Lung (tissue), 16 donors: ENCODE data around the gene F9. TPM values are rescaled to one million over a fixed set of nuclear protein-coding genes. Genes with fewer than 3 reads are reported as not detected.

Experiments
- ATAC-seq: fragments of 200-7000 bp; cut with Tn5 transposase; one replicate; pipeline ENCODE4 v1.9.1; 2020; ENCODE audit warnings: moderate number of reproducible peaks; ENCODE audit not compliant: insufficient read depth, low FRiP score
- DNase-seq, 3 donors: peaks; one replicate each; pipeline ENCODE4 v3.0.0-alpha.2; 2013 to 2017
- H3K27ac ChIP-seq, 2 donors: one replicate each; pipeline ENCODE4 v1.5.1; 2013; ENCODE audit warnings: mild to moderate bottlenecking in 2 of 2, moderate library complexity in 2 of 2, control low read depth in 1 of 2, inconsistent platforms in 1 of 2, low read depth in 1 of 2, low read length in 1 of 2
- H3K27me3 ChIP-seq, 3 donors: one replicate each; pipeline ENCODE4 v1.5.1; 2013; ENCODE audit warnings: low read length in 2 of 3; ENCODE audit not compliant: control insufficient read depth in 3 of 3, insufficient read depth in 3 of 3
- H3K36me3 ChIP-seq, 4 donors: one replicate each; pipeline ENCODE4 v1.5.1; 2013; ENCODE audit warnings: low read length in 4 of 4, mild to moderate bottlenecking in 1 of 4, moderate library complexity in 1 of 4; ENCODE audit not compliant: control insufficient read depth in 4 of 4, insufficient read depth in 4 of 4
- H3K4me1 ChIP-seq, 5 donors: one replicate each; pipeline ENCODE4 v1.5.1; 2013; ENCODE audit warnings: low read length in 5 of 5, mild to moderate bottlenecking in 2 of 5, moderate library complexity in 1 of 5; ENCODE audit not compliant: control insufficient read depth in 5 of 5, insufficient read depth in 5 of 5
- H3K4me3 ChIP-seq: one replicate; pipeline ENCODE4 v1.5.1; 2013; ENCODE audit warnings: mild to moderate bottlenecking, control low read depth, moderate library complexity
- H3K9ac ChIP-seq, 2 donors: one replicate each; pipeline ENCODE4 v1.5.1; 2013; ENCODE audit warnings: low read length in 2 of 2, control low read depth in 1 of 2; ENCODE audit not compliant: insufficient read depth in 1 of 2
- H3K9me3 ChIP-seq, 4 donors: one replicate each; pipeline ENCODE4 v1.5.1; 2013; ENCODE audit warnings: low read length in 3 of 4, mild to moderate bottlenecking in 1 of 4, moderate library complexity in 1 of 4; ENCODE audit not compliant: control insufficient read depth in 4 of 4, insufficient read depth in 3 of 4
- CTCF ChIP-seq: IDR thresholded peaks from 2 replicates; pipeline ENCODE4 v1.5.1; 2012; ENCODE audit warnings: mild to moderate bottlenecking; ENCODE audit errors: control extremely low read depth, extremely low read depth
- WGBS, 2 donors: extraction: QIAGEN DNeasy Blood & Tissue Kit; methylation state at CpG; one replicate each; pipeline ENCODE4 v1.1.7; 2013; 5-methylcytosine and 5-hydroxymethylcytosine counted together
- long read RNA-seq, 5 donors: transcript quantifications; one replicate each; lab custom pipeline, GENCODE V29; 2026
- polyA plus RNA-seq, 2 donors: library from polyadenylated mRNA; stranded (reverse); fragments of 200-250 nt; gene quantifications; one replicate each; pipeline ENCODE4 v1.2.1, GENCODE V29; 2013
- total RNA-seq, 2 donors: library from RNA; depleted of rRNA in 1 of 2; stranded (reverse); fragments of >200 nt in 1 of 2; gene quantifications; one replicate each; pipeline ENCODE4 v1.2.1, GENCODE V29; 2014 to 2021
- donor health status: control.
- donor health status: control.
- donor health status: Bipolar disorder and iron deficiency.
- donor health status: healthy.
- donor health status: DM: yes; HTN: yes; CAD: no.

F9 gene
- total RNA-seq (under 1 TPM in 1 of 2 donors, not detected in 1; 0.12 TPM), polyA plus RNA-seq (not detected)
- long read RNA-seq, donor 1 = 0 reads
- long read RNA-seq, donor 2 = 0 reads
- long read RNA-seq, donor 3 = 0 reads
- long read RNA-seq, donor 4 = 0 reads
- long read RNA-seq, donor 5 = 0 reads

GRCh38 chrX:139530550-139530949 lies at the start of gene F9:
Gene F9, plus strand, starts transcription at chrX:139530739. Its CDS starts 26 bp downstream, at chrX:139530765.
- Histone ChIP-seq H3K27me3 (peaks cover 0 to 2% (median 0%) of the 10 kb centered on the region in 3 donors), H3K9me3 (no peaks in the 10 kb centered on the region), H3K4me1 (no peaks in the 10 kb centered on the region), H3K4me3 (no peak within 1 kb of the TSS), H3K27ac (no peak within 1 kb of the TSS), H3K36me3 (no peaks in the 10 kb centered on the region), H3K9ac (no peak within 1 kb of the TSS)
- DNase-seq (no peak), ATAC-seq (no peak)
- WGBS, 2 donors = 68 to 93% methylated on average over 4 of the region's 4 CpGs
- no peak for TF ChIP-seq CTCF

DNA sequence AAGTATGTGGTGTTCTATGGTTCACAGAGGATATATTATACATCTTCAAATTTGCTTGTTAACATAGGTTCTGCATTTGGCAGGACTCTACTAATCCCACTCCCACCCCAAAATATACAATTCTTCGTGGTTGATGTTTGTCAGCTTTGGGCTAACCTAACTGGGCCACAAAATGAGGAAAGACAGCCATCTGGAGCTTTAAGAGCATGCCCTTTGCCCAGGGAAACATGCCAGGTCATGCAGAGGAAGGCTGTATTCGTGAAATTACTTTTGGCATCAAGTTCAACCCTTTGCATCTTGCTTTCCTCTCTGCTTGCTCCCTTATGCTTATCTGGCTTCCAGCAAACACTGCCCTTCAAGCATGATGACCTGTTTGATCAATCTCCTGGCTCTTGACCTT lies 46.8 kb upstream of the F9 start:
- H3K27ac ChIP-seq = no peak overlapping the region
- no peaks in the 10 kb centered on the region for H3K36me3 ChIP-seq
- no peak overlapping the region for H3K9ac ChIP-seq
- H3K9me3 ChIP-seq = no peaks in the 10 kb centered on the region
- H3K4me3 ChIP-seq = no peak overlapping the region
- DNase-seq (peak in 1 of 3 donors; percentile 9), ATAC-seq (no peak)
- peaks cover 0 to 11% (median 0%) of the 10 kb centered on the region in 5 donors for H3K4me1 ChIP-seq
- WGBS, 2 donors = 9 to 12% methylated on average over 2 of the region's 2 CpGs
- H3K27me3 ChIP-seq = no peaks in the 10 kb centered on the region
- no peak for TF ChIP-seq CTCF

GRCh38 chrX:139484591-139484990 lies 45.9 kb upstream of the F9 start:
- no peak overlapping the region for H3K9ac ChIP-seq
- H3K27ac ChIP-seq = no peak overlapping the region
- no peaks in the 10 kb centered on the region for H3K9me3 ChIP-seq
- peaks cover 0 to 11% (median 0%) of the 10 kb centered on the region in 5 donors for H3K4me1 ChIP-seq
- no peaks in the 10 kb centered on the region for H3K27me3 ChIP-seq
- no peak overlapping the region for H3K4me3 ChIP-seq
- DNase-seq (peak in 2 of 3 donors; percentile 68 to 84), ATAC-seq (no peak)
- no peaks in the 10 kb centered on the region for H3K36me3 ChIP-seq
- 48 to 62% methylated on average over 2 of the region's 2 CpGs for WGBS, 2 donors
- no peak for TF ChIP-seq CTCF

DNA sequence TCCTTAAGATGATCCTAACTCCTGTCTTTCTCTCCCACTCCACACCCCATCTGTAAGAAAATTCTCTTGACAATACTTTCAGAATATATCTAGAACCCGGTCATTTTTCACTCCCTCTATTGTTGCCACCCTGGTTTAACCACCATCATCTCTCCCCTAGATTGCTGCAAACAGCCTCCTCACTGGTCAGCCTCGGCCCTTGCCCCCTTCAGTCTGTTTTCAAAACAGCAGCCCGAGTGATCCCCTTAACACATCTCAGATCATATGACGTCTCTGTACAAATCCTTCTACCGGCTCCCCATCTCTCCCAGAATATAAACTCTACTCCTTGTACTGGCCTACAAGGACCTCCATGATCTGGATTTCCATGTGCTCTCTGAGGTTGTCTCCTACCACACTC lies 35.2 kb upstream of the F9 start:
- DNase-seq = no peak
- Histone ChIP-seq H3K9ac (no peak overlapping the region), H3K4me1 (no peaks in the 10 kb centered on the region), H3K27me3 (peaks cover 0 to 3% (median 0%) of the 10 kb centered on the region in 3 donors), H3K4me3 (no peak overlapping the region), H3K27ac (no peak overlapping the region), H3K36me3 (no peaks in the 10 kb centered on the region), H3K9me3 (peaks cover 0 to 3% (median 0%) of the 10 kb centered on the region in 4 donors)
- ATAC-seq = no peak
- no peak for TF ChIP-seq CTCF
- 66 to 74% methylated on average over 5 of the region's 5 CpGs for WGBS, 2 donors
